ENCODE results near the gene METTL15. TPM values are rescaled to one million over a fixed set of nuclear protein-coding genes. Genes with fewer than 3 reads are reported as not detected.
"Not testable (repeated sequence)": the region's sequence is repeated elsewhere in the genome, so short reads cannot be mapped to it uniquely, and the experiment has no call there.

The METTL15 gene
- total RNA-seq, 6 experiments from 2014 or later, result 6.5 to 12.0 (median 7.9) TPM

- Histone ChIP-seq H3K36me3 (peaks cover 0 to 2% (median 0%) of the 10 kb centered on the region in 4 donors), H3K27me3 (no peaks in the 10 kb centered on the region), H3K27ac (no peak overlapping the region), H3K4me1 (no peaks in the 10 kb centered on the region), H3K9me3 (no peaks in the 10 kb centered on the region), H3K4me3 (no peak overlapping the region)
- WGBS (ENCODE audit: insufficient coverage, low coverage, low lambda C conversion rate, missing lambda C conversion rate), result 98% methylated on average over 3 of the region's 3 CpGs
- no peak for DNase-seq
- intact Hi-C loops (cut with DNase I), result no loop called here
- ATAC-seq, result no peak
- TF ChIP-seq CTCF (IDR thresholded peaks at IDR 0.05), result no peak
- no peak for TF ChIP-seq POLR2A (IDR thresholded peaks at IDR 0.05)
Observed at GRCh38 chr11:28133146-28133545, 25.0 kb downstream of the METTL15 start.

GRCh38 chr11:28136157-28136556, 28.0 kb downstream of the METTL15 start:
- DNase-seq; intact Hi-C loops (cut with DNase I); H3K27ac ChIP-seq; H3K27me3 ChIP-seq; H3K4me1 ChIP-seq; H3K4me3 ChIP-seq; ATAC-seq; H3K36me3 ChIP-seq; H3K9me3 ChIP-seq: not testable (repeated sequence)
- WGBS (ENCODE audit: insufficient coverage, low coverage, low lambda C conversion rate, missing lambda C conversion rate), result 94% methylated on average over 4 of the region's 4 CpGs

GRCh38 chr11:28137366-28137765, 29.2 kb downstream of the METTL15 start:
- TF ChIP-seq CTCF (IDR thresholded peaks at IDR 0.05) (no peak), POLR2A (IDR thresholded peaks at IDR 0.05) (no peak)
- no peak for DNase-seq
- Histone ChIP-seq H3K27ac (no peak overlapping the region), H3K4me3 (no peak overlapping the region), H3K4me1 (no peaks in the 10 kb centered on the region), H3K27me3 (no peaks in the 10 kb centered on the region), H3K36me3 (peaks cover 0 to 2% (median 0%) of the 10 kb centered on the region in 4 donors), H3K9me3 (no peaks in the 10 kb centered on the region)
- intact Hi-C loops (cut with DNase I), result no loop called here
- 97% methylated on average over 3 of the region's 3 CpGs for WGBS (ENCODE audit: insufficient coverage, low coverage, low lambda C conversion rate, missing lambda C conversion rate)
- ATAC-seq, result no peak

- no peak overlapping the region for H3K27ac ChIP-seq
- ATAC-seq (no peak), DNase-seq (no peak)
- peaks cover 0 to 2% (median 0%) of the 10 kb centered on the region in 4 donors for H3K36me3 ChIP-seq
- intact Hi-C loops (cut with DNase I), result no loop called here
- no peaks in the 10 kb centered on the region for H3K27me3 ChIP-seq
- H3K9me3 ChIP-seq, result no peaks in the 10 kb centered on the region
- H3K4me3 ChIP-seq, result no peak overlapping the region
- no peaks in the 10 kb centered on the region for H3K4me1 ChIP-seq
- TF ChIP-seq CTCF (IDR thresholded peaks at IDR 0.05) (no peak), POLR2A (IDR thresholded peaks at IDR 0.05) (no peak)
- 94% methylated on average over 1 of the region's 1 CpG for WGBS (ENCODE audit: insufficient coverage, low coverage, low lambda C conversion rate, missing lambda C conversion rate)
Observed at GRCh38 chr11:28137832-28138231, 29.6 kb downstream of the METTL15 start.

GRCh38 chr11:28139841-28140415, 31.7 kb downstream of the METTL15 start:
- no peaks in the 10 kb centered on the region for H3K9me3 ChIP-seq
- ATAC-seq (no peak), DNase-seq (no peak)
- no peak overlapping the region for H3K4me3 ChIP-seq
- 100% methylated on average over 3 of the region's 5 CpGs for WGBS (ENCODE audit: insufficient coverage, low coverage, low lambda C conversion rate, missing lambda C conversion rate)
- H3K27me3 ChIP-seq, result no peaks in the 10 kb centered on the region
- TF ChIP-seq POLR2A (IDR thresholded peaks at IDR 0.05), result no peak
- no peak for TF ChIP-seq CTCF (IDR thresholded peaks at IDR 0.05)
- H3K4me1 ChIP-seq, result no peaks in the 10 kb centered on the region
- peaks cover 0 to 2% (median 0%) of the 10 kb centered on the region in 4 donors for H3K36me3 ChIP-seq
- intact Hi-C loops (cut with DNase I), result no loop called here
- no peak overlapping the region for H3K27ac ChIP-seq
